HEK293T (cell line): ENCODE measurements around the gene SLC40A1.

Experiments used
- CTBP1 ChIP-seq: fragments of 450-650 bp; IDR thresholded peaks from 2 replicates; pipeline ENCODE4 v1.6.1; 2016; ENCODE audit warnings: borderline replicate concordance
- LEF1 ChIP-seq: fragments of 450-650 bp; IDR thresholded peaks from 2 replicates; pipeline ENCODE4 v1.6.1; 2017; ENCODE audit warnings: mild to moderate bottlenecking, borderline replicate concordance
- NFRKB ChIP-seq: fragments of 450-650 bp; IDR thresholded peaks from 2 replicates; pipeline ENCODE4 v1.6.1; 2016; ENCODE audit warnings: mild to moderate bottlenecking, moderate library complexity
- SP1 ChIP-seq: fragments of 450-650 bp; IDR thresholded peaks from 2 replicates; pipeline ENCODE4 v1.6.1; 2017
- TARDBP ChIP-seq: fragments of 450-650 bp; IDR thresholded peaks from 2 replicates; pipeline ENCODE4 v1.6.1; 2016
- ZNF384 ChIP-seq: fragments of 450-650 bp; IDR thresholded peaks from 2 replicates; pipeline ENCODE4 v1.6.1; 2016
- TF ChIP-seq, protein P1 (sequence below): fragments of 450-650 bp; IDR thresholded peaks from 2 replicates; pipeline ENCODE4 v1.6.1; 2016

- TF ChIP-seq, protein P1, sequence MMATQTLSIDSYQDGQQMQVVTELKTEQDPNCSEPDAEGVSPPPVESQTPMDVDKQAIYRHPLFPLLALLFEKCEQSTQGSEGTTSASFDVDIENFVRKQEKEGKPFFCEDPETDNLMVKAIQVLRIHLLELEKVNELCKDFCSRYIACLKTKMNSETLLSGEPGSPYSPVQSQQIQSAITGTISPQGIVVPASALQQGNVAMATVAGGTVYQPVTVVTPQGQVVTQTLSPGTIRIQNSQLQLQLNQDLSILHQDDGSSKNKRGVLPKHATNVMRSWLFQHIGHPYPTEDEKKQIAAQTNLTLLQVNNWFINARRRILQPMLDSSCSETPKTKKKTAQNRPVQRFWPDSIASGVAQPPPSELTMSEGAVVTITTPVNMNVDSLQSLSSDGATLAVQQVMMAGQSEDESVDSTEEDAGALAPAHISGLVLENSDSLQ: no peak
- no peak for TF ChIP-seq ZNF384
- no peak for TF ChIP-seq NFRKB
- TF ChIP-seq TARDBP: no peak
- TF ChIP-seq SP1: no peak
- no peak for TF ChIP-seq CTBP1
- no peak for TF ChIP-seq LEF1
Measured at GRCh38 chr2:189608795-189609422, 28.3 kb upstream of the SLC40A1 start.
